HAP-1 (cell line): ENCODE results near the gene SPON1.

ENCODE experiments used
- DNase-seq, 2 experiments: peaks; one replicate each; pipeline ENCODE4 v3.0.0-alpha.2; 2016 to 2020; ENCODE audit warnings: low spot score in 2 of 2
- H3K27me3 ChIP-seq: fragments of 250-450 bp; sonication (Bioruptor Pico); 2 replicates; pipeline ENCODE4 v1.5.1; 2020; ENCODE audit warnings: low read depth, mild to moderate bottlenecking, moderate library complexity
- H3K36me3 ChIP-seq: fragments of 250-450 bp; sonication (Bioruptor Pico); replicated peaks from 2 replicates; pipeline ENCODE4 v1.5.1; 2020; ENCODE audit warnings: mild to moderate bottlenecking
- H3K4me1 ChIP-seq: fragments of 250-450 bp; sonication (Bioruptor Pico); 2 replicates; pipeline ENCODE4 v1.5.1; 2020; ENCODE audit warnings: mild to moderate bottlenecking
- H3K4me3 ChIP-seq: fragments of 250-450 bp; sonication (Bioruptor Pico); 2 replicates; pipeline ENCODE4 v1.5.1; 2020; ENCODE audit warnings: mild to moderate bottlenecking, moderate library complexity
- H3K9me3 ChIP-seq: fragments of 250-450 bp; sonication (Bioruptor Pico); 2 replicates; pipeline ENCODE4 v1.5.1; 2020; ENCODE audit warnings: mild to moderate bottlenecking, moderate library complexity
- in situ Hi-C: fragments of 300-500 bp; cut with MboI; formaldehyde crosslinking; loops from 3 replicates; pipeline ENCODE4 v1.14.3; 2020; ENCODE audit warnings: low sequenced_read_pairs, inconsistent platforms, mixed read lengths

The SPON1 gene

GRCh38 chr11:13954591-13954990 is 7.9 kb upstream of the SPON1 start:
- no peak for DNase-seq
- Histone ChIP-seq H3K9me3 (no peaks in the 10 kb centered on the region), H3K4me3 (no peak overlapping the region), H3K27me3 (peaks cover 38% of the 10 kb centered on the region), H3K36me3 (no peaks in the 10 kb centered on the region), H3K4me1 (no peaks in the 10 kb centered on the region)
- in situ Hi-C loops: no loop called here

GRCh38 chr11:13955971-13956421 is 6.5 kb upstream of the SPON1 start:
- peak; percentile 31 to 61 for DNase-seq
- H3K4me1 ChIP-seq: no peaks in the 10 kb centered on the region
- H3K4me3 ChIP-seq: no peak overlapping the region
- peaks cover 52% of the 10 kb centered on the region for H3K27me3 ChIP-seq
- in situ Hi-C loops: loop anchor here (5.0 kb wide), 1 partner anchor 291 kb away; no protein-coding TSS in a partner anchor
- no peaks in the 10 kb centered on the region for H3K9me3 ChIP-seq
- H3K36me3 ChIP-seq: no peaks in the 10 kb centered on the region

GRCh38 chr11:13956988-13957387 is 5.5 kb upstream of the SPON1 start:
- Histone ChIP-seq H3K4me1 (no peaks in the 10 kb centered on the region), H3K9me3 (no peaks in the 10 kb centered on the region), H3K27me3 (peaks cover 62% of the 10 kb centered on the region), H3K4me3 (no peak overlapping the region), H3K36me3 (no peaks in the 10 kb centered on the region)
- in situ Hi-C loops: loop anchor here (5.0 kb wide), 1 partner anchor 290 kb away; no protein-coding TSS in a partner anchor
- DNase-seq: no peak

GRCh38 chr11:13958641-13959400 is 3.7 kb upstream of the SPON1 start:
- no peak overlapping the region for H3K4me3 ChIP-seq
- no peaks in the 10 kb centered on the region for H3K4me1 ChIP-seq
- no peaks in the 10 kb centered on the region for H3K36me3 ChIP-seq
- in situ Hi-C loops: loop anchor here (5.0 kb wide), 1 partner anchor 288 kb away; no protein-coding TSS in a partner anchor
- peaks cover 80% of the 10 kb centered on the region for H3K27me3 ChIP-seq
- DNase-seq: no peak
- no peaks in the 10 kb centered on the region for H3K9me3 ChIP-seq

- DNase-seq: no peak
- in situ Hi-C loops: no loop called here
- Histone ChIP-seq H3K4me3 (no peak overlapping the region), H3K4me1 (no peaks in the 10 kb centered on the region), H3K36me3 (no peaks in the 10 kb centered on the region), H3K27me3 (peaks cover 93% of the 10 kb centered on the region), H3K9me3 (no peaks in the 10 kb centered on the region)
Observed at GRCh38 chr11:13962198-13962561, 343 bp upstream of the SPON1 start.

GRCh38 chr11:13963169-13963948 is 836 bp downstream of the SPON1 start:
- Histone ChIP-seq H3K36me3 (no peaks in the 10 kb centered on the region), H3K4me3 (no peak overlapping the region), H3K4me1 (no peaks in the 10 kb centered on the region), H3K9me3 (no peaks in the 10 kb centered on the region), H3K27me3 (peaks cover 93% of the 10 kb centered on the region)
- DNase-seq: no peak
- in situ Hi-C loops: no loop called here

GRCh38 chr11:13963949-13964770 is 1.6 kb downstream of the SPON1 start:
- no peak for DNase-seq
- in situ Hi-C loops: no loop called here
- H3K4me1 ChIP-seq: no peaks in the 10 kb centered on the region
- no peak overlapping the region for H3K4me3 ChIP-seq
- no peaks in the 10 kb centered on the region for H3K36me3 ChIP-seq
- peaks cover 85% of the 10 kb centered on the region for H3K27me3 ChIP-seq
- no peaks in the 10 kb centered on the region for H3K9me3 ChIP-seq

GRCh38 chr11:13964771-13965074 is 2.2 kb downstream of the SPON1 start:
- no peak overlapping the region for H3K4me3 ChIP-seq
- no peak for DNase-seq
- H3K36me3 ChIP-seq: no peaks in the 10 kb centered on the region
- H3K9me3 ChIP-seq: no peaks in the 10 kb centered on the region
- H3K27me3 ChIP-seq: peaks cover 83% of the 10 kb centered on the region
- no peaks in the 10 kb centered on the region for H3K4me1 ChIP-seq
- in situ Hi-C loops: no loop called here

GRCh38 chr11:13965337-13965736 is 2.8 kb downstream of the SPON1 start:
- DNase-seq: no peak
- no peaks in the 10 kb centered on the region for H3K4me1 ChIP-seq
- in situ Hi-C loops: no loop called here

GRCh38 chr11:13966013-13966412 is 3.5 kb downstream of the SPON1 start:
- in situ Hi-C loops: no loop called here
- Histone ChIP-seq H3K9me3 (no peaks in the 10 kb centered on the region), H3K4me1 (no peaks in the 10 kb centered on the region), H3K4me3 (no peak overlapping the region), H3K36me3 (no peaks in the 10 kb centered on the region), H3K27me3 (peaks cover 70% of the 10 kb centered on the region)
- no peak for DNase-seq

More at GRCh38 chr11:13965337-13965736, 2.8 kb downstream of the SPON1 start:
- Histone ChIP-seq H3K27me3 (peaks cover 77% of the 10 kb centered on the region), H3K9me3 (no peaks in the 10 kb centered on the region), H3K4me3 (no peak overlapping the region), H3K36me3 (no peaks in the 10 kb centered on the region)

GRCh38 chr11:13966486-13966885 is 4.0 kb downstream of the SPON1 start:
- H3K9me3 ChIP-seq: no peaks in the 10 kb centered on the region
- H3K36me3 ChIP-seq: no peaks in the 10 kb centered on the region
- no peaks in the 10 kb centered on the region for H3K4me1 ChIP-seq
- peaks cover 65% of the 10 kb centered on the region for H3K27me3 ChIP-seq
- no peak overlapping the region for H3K4me3 ChIP-seq
- in situ Hi-C loops: no loop called here
- DNase-seq: no peak

- DNase-seq: no peak
- H3K27me3 ChIP-seq: peaks cover 21% of the 10 kb centered on the region
- no peaks in the 10 kb centered on the region for H3K4me1 ChIP-seq
- H3K4me3 ChIP-seq: no peak overlapping the region
- H3K9me3 ChIP-seq: no peaks in the 10 kb centered on the region
- H3K36me3 ChIP-seq: no peaks in the 10 kb centered on the region
- in situ Hi-C loops: no loop called here
Observed at GRCh38 chr11:13970986-13971385, 8.5 kb downstream of the SPON1 start.

GRCh38 chr11:13972043-13972910 is 9.8 kb downstream of the SPON1 start:
- no peaks in the 10 kb centered on the region for H3K9me3 ChIP-seq
- H3K4me1 ChIP-seq: no peaks in the 10 kb centered on the region
- H3K4me3 ChIP-seq: no peak overlapping the region
- peaks cover 9% of the 10 kb centered on the region for H3K27me3 ChIP-seq
- no peaks in the 10 kb centered on the region for H3K36me3 ChIP-seq
- no peak for DNase-seq
- in situ Hi-C loops: no loop called here
